Measurements from ENCODE around the gene ANKLE2.
"Not testable (repeated sequence)": the region's sequence is repeated elsewhere in the genome, so short reads cannot be mapped to it uniquely, and the experiment has no call there.

Gene ANKLE2

DNA sequence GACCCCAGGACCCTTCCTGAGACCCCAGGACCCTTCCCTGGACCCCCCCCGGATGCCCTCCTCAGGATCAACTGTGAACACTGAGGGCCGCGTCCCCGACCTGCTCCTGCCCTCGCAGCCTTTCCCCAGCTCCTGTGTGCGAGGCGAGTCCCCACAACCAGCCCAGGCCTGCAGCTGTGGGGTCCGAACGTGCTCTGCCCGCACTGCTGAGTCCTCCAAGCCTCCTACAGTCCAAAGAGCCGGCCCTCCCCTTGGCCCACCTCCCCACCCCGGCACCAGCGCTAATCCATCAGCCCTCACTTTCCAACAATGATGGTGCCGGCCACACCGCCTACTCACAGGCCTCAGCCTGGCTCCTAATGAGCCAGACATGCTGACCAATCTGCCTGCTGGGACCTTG lies 26.2 kb upstream of the ANKLE2 start:
- peak in 1 of 2 experiments; percentile 19 for DNase-seq
- no peak for TF ChIP-seq POLR2A (IDR thresholded peaks at IDR 0.05; ENCODE audit: low read length)
- TF ChIP-seq GATA1 (IDR thresholded peaks at IDR 0.05; ENCODE audit: low read depth, low read length), result no peak

GRCh38 chr12:132786192-132786591 lies 24.6 kb upstream of the ANKLE2 start:
- TF ChIP-seq GATA1 (IDR thresholded peaks at IDR 0.05; ENCODE audit: low read depth, low read length) (no peak), POLR2A (IDR thresholded peaks at IDR 0.05; ENCODE audit: low read length) (no peak)
- no peak for DNase-seq

DNA sequence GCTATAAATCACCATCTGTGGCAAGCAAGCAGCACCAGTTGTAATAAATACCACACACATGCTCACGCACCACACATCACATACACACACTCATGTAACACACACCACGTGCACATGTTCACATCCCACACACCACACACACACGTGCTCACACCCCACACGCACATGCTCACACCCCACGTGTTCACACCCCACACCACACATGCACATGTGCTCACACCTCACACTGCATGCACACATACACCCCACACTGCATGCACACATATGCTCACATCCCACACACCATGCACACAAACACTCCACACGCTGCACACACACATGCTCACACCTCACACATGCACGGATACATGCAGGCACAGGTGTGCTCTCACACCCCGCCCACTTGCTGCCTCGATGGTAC lies 22.9 kb upstream of the ANKLE2 start:
- DNase-seq, result no peak
- TF ChIP-seq POLR2A (IDR thresholded peaks at IDR 0.05; ENCODE audit: low read length), result no peak
- TF ChIP-seq GATA1 (IDR thresholded peaks at IDR 0.05; ENCODE audit: low read depth, low read length), result no peak

- TF ChIP-seq GATA1 (IDR thresholded peaks at IDR 0.05; ENCODE audit: low read depth, low read length) (no peak), POLR2A (IDR thresholded peaks at IDR 0.05; ENCODE audit: low read length) (no peak)
- DNase-seq, result no peak
These were observed 22.4 kb upstream of the ANKLE2 start for GRCh38 chr12:132783917-132784531.

GRCh38 chr12:132781938-132782337 lies 20.3 kb upstream of the ANKLE2 start:
- no peak for DNase-seq
- TF ChIP-seq GATA1 (IDR thresholded peaks at IDR 0.05; ENCODE audit: low read depth, low read length), result no peak
- no peak for TF ChIP-seq POLR2A (IDR thresholded peaks at IDR 0.05; ENCODE audit: low read length)

GRCh38 chr12:132779781-132780353 lies 18.2 kb upstream of the ANKLE2 start:
- no peak for TF ChIP-seq GATA1 (IDR thresholded peaks at IDR 0.05; ENCODE audit: low read depth, low read length)
- TF ChIP-seq POLR2A (IDR thresholded peaks at IDR 0.05; ENCODE audit: low read length), result no peak
- no peak for DNase-seq

DNA sequence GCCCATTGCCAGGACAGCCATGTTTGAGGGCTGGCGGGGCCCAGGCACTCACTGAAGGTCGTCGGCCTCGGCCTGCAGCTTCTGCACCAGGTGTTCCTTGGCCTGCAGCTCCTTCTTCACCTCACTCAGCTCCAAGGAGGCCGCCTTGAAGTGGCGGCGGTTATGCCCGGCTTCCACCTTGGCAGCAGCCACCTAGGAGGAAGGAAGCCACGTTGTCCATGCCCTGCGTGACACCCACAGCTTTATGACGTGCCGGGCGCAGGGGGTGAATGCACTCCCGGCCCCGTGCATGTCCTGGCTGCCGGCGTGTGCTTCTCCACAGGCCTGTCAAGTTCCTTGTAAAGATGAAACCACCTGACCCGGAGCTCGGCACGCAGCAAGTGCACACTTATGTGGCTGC lies 16.0 kb upstream of the ANKLE2 start:
- no peak for DNase-seq
- TF ChIP-seq POLR2A (IDR thresholded peaks at IDR 0.05; ENCODE audit: low read length) (no peak), GATA1 (IDR thresholded peaks at IDR 0.05; ENCODE audit: low read depth, low read length) (no peak)

GRCh38 chr12:132776816-132777568 lies 15.4 kb upstream of the ANKLE2 start:
- DNase-seq, result no peak
- no peak for TF ChIP-seq POLR2A (IDR thresholded peaks at IDR 0.05; ENCODE audit: low read length)
- no peak for TF ChIP-seq GATA1 (IDR thresholded peaks at IDR 0.05; ENCODE audit: low read depth, low read length)

DNA sequence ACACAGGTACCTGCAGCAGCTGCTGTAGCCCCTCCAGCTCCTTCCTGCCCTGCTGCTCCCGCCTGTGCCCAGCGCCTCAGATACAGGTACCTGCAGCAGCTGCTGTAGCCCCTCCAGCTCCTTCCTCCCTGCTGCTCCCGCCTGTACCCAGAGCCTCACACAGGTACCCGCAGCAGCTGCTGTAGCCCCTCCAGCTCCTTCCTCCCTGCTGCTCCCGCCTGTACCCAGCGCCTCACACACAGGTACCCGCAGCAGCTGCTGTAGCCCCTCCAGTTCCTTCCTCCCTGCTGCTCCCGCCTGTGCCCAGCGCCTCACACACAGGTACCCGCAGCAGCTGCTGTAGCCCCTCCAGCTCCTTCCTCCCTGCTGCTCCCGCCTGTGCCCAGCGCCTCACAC lies 14.6 kb upstream of the ANKLE2 start:
- DNase-seq, result not testable (repeated sequence)

- no peak for TF ChIP-seq GATA1 (IDR thresholded peaks at IDR 0.05; ENCODE audit: low read depth, low read length)
- TF ChIP-seq POLR2A (IDR thresholded peaks at IDR 0.05; ENCODE audit: low read length), result no peak
- DNase-seq, result no peak
These were observed 14.0 kb upstream of the ANKLE2 start for GRCh38 chr12:132775502-132776229.

DNA sequence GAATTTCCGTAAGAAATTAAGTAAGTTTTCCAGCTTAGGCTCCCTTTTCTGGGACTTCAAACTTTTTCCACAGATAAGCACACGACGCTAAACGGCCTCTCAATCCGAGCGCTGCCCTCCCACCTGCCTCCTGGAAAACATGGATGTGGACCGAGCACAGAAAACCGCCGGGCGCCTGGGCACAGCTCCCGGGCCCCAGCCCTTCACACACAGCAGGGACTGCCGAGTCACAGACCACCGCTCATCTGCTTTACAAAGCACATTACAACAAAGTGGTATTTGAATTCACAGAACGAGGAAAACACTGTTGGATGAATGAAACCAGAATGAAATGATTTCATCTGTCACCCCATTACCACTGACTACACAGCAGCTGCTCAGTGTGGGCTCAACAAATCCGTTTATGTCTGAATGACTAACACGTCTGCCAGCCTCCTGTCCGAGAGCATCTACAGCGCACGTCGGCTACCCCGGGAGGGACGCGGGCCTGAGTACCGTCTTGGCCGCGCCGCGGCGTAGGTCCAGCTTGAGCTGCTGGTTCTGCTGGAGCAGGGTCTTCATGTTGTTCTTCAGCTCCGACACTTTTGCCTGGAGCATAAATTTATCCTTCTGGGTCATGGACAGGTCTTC lies 13.1 kb upstream of the ANKLE2 start:
- TF ChIP-seq POLR2A (IDR thresholded peaks at IDR 0.05; ENCODE audit: low read length), result no peak
- TF ChIP-seq GATA1 (IDR thresholded peaks at IDR 0.05; ENCODE audit: low read depth, low read length), result no peak
- DNase-seq, result no peak

DNA sequence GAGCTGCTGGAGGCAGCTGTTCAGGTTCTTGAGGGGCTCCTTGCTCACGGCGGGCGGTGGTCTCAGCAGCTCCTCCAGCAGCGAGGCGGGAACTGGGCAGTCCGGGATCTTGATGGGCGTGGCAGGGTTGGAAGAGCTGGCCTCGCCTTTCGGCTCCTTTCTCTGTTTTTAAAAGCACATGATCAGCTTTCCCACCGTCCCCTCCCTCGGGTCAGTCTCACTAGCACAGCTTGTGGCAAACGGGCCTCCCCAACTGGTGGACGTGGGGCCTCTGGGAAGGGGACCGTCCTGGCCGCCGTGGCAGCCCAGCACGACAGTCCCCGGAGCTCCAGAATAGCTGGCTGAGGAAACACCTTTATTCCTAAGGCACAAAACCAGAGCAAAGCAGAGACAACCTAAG lies 12.5 kb upstream of the ANKLE2 start:
- TF ChIP-seq POLR2A (IDR thresholded peaks at IDR 0.05; ENCODE audit: low read length), result no peak
- DNase-seq, result no peak

DNA sequence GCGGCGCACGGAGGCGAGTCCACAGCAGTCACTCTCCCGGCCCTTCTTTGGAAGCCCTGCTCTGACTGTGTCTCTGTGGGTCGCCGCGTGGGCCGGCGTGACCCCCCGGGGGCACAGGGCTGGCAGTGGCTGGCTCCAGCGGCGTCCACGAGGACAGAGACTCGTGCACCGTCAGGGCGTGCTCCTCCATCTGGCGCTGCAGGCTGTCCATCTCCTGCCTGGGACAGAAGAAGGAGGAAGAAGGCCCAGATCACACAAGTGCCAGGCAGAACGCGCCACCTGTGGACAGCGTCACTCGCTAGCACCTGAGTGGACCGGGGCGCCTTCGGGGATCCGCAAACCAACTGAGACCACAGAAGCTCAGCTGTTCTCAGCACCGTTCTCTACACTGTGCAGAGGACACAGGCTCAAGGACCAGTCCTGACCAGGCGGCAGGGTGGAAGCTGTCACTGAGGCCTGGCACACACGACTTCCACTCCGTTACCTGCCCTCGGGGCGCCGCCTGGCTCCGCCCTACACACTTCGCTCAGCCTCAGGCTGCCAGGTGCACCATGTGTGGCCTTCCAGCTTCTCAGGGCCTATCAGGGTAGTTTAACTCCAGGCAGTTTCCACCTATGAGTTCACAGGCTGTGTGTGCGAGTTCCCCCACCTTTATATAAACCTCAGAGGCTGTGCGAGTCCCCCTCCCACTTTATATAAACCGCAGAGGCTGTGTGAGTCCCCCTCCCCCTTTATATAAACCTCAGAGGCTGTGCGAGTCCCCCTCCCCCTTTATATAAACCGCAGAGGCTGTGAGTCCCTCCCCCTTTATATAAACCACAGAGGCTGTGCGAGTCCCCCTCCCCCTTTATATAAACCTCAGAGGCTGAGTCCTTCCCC lies 11.7 kb upstream of the ANKLE2 start:
- TF ChIP-seq GATA1 (IDR thresholded peaks at IDR 0.05; ENCODE audit: low read depth, low read length) (no peak), POLR2A (IDR thresholded peaks at IDR 0.05; ENCODE audit: low read length) (no peak)
- no peak for DNase-seq

All from erythroblast (primary cell).